Stimulated activated CD4-positive, alpha-beta T cell treated with anti-CD3 and anti-CD28 coated beads, Interleukin-4, amount 100 ng/mL, for 4 hours (primary cell): ENCODE measurements around the gene FAAH2.
"Not testable (repeated sequence)": the region's sequence is repeated elsewhere in the genome, so short reads cannot be mapped to it uniquely, and the experiment has no call there.

Source experiments
- DNase-seq, 2 experiments: peaks; one replicate each; pipeline ENCODE4 v3.0.0-alpha.2; 2020

FAAH2 gene, protein sequence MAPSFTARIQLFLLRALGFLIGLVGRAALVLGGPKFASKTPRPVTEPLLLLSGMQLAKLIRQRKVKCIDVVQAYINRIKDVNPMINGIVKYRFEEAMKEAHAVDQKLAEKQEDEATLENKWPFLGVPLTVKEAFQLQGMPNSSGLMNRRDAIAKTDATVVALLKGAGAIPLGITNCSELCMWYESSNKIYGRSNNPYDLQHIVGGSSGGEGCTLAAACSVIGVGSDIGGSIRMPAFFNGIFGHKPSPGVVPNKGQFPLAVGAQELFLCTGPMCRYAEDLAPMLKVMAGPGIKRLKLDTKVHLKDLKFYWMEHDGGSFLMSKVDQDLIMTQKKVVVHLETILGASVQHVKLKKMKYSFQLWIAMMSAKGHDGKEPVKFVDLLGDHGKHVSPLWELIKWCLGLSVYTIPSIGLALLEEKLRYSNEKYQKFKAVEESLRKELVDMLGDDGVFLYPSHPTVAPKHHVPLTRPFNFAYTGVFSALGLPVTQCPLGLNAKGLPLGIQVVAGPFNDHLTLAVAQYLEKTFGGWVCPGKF

DNA sequence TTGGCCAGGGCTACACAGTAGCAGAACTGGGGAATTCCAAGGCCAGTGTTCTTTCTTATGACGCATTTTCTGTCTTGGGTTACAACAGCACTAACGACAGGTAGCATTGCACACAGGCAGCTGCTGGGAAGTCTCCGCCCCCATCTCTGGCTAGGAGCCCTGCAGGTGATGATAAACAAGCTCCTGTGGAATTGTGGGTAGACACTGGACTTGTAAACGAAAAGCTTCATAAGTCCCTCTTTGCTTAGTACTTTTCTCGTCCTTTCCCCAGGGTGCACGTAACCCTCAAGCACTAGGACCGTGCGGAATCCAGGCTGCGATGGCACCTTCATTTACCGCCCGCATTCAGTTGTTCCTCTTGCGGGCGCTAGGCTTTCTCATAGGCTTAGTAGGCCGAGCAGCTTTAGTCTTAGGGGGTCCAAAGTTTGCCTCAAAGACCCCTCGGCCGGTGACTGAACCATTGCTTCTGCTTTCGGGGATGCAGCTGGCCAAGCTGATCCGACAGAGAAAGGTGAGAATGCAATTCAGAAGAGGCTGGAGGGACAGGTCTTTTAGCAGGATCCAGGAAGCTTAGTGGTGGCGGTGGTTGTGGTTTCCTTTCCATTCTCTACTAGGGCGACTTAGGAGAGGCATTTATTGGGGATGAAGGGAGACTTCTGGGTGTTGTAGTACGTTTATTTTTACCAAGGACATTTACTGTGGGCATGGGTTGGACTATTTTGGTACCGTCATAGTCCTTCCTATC is at the start of gene FAAH2:
Gene FAAH2, plus strand, starts transcription at position 200 of the 745 bp plus-strand sequence. Its CDS starts 120 bp downstream, at position 320.
- DNase-seq: peak; percentile 35 to 75

DNA sequence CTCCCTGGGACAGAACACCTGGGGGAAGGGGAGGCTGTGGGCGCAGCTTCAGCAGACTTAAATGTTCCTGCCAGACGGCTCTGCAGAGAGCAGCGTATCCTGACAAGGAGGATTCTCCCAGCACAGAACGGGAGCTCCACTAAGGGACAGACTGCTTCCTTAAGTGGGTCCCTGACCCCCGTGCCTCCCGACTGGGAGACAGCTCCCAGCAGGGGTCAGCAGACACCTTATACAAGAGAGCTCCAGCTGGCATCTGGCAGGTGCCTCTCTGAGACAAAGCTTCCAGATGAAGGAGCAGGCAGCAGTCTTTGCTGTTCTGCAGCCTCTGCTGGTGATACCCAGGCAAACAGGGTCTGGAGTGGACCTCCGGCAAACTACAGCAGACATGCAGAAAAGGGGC is 44.5 kb upstream of the FAAH2 start:
- no peak for DNase-seq

DNA sequence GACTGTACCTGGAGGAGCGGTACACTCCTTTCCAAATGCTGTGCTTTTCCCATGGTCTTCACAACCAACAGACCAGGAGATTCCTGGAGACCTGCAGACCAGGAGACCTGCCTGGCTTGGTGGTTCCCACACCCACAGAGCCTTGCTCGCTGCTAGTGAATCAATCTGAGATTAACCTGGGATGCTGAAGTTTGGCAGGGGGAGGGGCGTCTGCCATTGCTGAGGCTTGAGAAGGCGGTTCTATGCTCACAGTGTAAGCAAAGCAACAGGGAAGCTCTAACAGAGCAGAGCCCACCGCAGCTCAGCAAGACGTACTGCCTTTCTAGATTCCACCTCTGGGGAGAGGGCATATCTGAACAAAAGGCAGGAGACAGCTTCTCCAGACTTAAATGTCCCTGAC is 34.5 kb upstream of the FAAH2 start:
- no peak for DNase-seq

DNA sequence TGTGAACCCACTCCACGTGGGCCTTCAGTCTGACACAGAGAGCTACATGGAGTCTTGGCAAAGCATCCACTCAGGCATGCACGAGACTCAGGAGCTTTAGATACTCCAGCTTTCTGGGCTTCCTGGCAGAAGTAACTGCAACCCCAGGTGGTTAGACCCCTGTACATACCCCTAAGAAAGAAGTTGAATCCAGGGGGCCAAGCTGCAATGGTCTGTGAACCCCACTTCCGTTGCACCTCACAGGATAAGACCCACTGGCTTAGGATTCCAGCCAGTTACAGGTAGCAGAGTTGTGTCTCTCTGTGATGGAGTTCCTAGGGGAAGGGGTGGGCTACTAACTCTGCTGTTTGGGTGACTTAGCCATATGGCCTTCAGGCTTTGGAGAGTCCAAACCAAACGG is 21.4 kb upstream of the FAAH2 start:
- no peak for DNase-seq

DNA sequence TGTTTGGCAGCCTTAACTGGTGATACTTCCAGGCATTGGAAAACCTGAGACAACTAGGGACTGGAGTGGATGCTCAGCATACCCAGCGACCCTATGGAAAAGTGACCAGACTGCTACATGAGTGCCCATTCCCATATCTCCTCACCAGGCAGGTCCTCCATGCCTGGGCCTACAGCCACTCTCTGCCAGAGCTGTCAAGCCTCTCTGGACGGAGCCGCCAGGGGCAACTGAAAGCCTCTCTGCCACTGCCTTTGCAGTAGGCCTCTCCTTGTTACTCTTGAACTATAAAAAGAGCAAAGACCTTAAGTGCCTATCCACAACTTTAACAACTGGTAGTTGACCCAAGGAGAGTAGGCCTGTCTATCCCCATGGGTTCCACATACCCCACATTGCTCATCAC is 20.2 kb upstream of the FAAH2 start:
- DNase-seq: no peak

DNA sequence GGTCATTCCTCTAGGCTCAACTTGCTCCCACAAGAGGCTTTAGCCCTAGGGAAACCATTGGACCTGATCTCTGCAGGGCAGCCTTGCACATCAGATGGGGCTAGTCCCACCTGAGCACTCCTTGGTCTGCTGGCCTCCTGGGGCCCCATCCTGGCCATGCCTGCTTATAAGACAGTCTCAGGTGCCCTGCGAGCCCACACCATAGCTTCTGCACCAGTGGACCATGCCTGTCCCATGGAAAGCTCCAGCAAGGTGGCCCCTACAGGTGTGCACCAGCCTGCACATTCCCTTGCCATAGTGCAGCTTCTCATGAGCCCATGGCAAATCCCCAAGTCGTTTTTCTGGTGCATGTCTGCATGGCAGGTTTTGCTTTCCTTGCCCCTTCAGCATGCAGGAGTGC is 19.6 kb upstream of the FAAH2 start:
- no peak for DNase-seq

DNA sequence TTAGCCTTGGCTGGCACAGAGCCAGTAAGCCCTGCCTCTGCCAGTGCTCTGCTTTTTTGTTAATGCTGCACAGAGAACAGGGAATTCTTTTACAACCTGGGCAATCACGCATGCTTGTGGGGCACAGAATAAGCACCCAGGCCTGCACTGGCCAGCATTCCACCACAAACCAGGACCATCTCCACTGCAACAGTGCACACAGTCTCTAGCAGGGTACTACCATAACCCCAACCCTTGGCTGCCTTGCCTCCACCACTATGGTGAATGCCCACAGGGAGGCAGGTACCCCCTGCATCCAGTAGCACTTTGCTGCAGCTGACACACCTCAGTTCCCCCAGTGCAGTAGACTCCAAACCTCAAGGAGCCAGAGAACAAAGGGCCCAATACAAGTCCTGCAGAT is 19.2 kb upstream of the FAAH2 start:
- DNase-seq: no peak

DNA sequence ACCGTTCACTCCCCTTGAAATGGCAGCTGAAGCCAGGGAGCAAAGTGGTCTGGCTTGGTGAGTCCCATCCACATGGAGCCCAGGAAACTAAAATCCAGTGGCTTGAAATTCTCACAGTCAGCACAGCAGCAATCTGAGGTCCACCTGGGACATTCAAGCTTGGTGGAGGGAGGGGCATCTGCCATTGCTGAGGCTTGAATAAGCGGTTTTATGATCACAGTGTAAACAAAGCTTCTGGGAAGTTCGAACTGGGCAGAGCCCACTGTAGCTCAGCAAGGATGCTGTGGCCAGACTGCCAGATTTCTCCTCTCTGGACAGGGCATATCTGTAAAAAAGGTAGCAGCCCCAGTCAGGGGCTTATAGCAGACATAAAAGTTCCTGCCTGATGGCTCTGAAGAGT is 15.5 kb upstream of the FAAH2 start:
- no peak for DNase-seq

DNA sequence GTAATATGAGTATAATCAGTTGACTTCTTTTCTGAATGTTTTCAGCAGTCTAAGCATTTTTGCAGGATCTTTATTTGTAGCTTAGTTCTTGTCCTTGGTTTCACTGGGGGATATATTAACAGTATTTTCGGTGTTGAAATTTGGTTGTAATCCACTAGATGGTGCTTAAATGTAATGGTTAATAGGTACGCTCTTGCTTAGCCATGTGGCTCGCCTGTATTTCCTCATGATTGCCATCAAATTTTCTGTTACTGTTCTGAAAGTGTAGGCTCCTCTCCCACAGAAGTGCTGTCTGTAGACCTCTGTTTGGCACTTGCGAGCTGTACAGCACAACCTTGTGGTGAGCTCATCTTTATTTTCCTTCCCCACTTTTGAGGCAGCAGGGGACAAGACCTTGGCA is 3.9 kb upstream of the FAAH2 start:
- no peak for DNase-seq

DNA sequence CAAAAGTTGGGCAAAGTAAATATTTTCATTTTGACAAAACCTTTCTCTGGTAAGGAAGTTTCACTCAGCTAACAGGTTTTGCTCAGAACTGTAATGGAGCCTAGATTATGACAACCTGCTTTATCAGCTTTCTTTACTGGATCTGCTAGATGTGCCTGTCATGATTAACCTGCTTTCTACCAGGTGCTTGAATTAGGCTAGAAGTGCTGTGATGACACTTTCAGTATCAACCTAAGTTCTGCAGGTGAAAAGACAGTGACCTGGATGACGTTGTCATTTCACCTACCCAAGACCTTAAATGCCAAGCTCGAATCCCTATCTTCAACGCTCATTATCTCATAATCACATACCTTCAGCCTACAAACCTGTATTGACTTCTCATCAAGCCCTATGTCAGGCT is 1.5 kb upstream of the FAAH2 start:
- DNase-seq: no peak

DNA sequence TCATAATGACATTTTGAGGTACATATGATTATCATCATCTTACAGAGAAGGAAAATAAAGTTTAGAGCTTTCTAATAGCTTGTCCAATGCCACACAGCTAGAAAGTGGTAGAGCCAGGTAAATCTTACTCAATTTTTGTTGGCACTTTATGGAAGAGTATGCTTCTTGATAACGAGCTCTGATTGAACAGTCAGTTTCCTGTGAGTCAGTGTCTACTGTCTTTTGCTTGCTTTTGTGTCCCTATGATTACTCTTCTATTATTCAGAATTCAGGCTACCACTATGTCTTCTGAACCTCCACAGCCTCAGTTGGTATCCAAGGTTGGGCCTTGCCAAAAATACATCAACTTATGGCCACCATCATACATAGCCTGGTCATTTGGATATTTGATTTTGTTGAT is 2.6 kb downstream of the FAAH2 start:
- no peak for DNase-seq

DNA sequence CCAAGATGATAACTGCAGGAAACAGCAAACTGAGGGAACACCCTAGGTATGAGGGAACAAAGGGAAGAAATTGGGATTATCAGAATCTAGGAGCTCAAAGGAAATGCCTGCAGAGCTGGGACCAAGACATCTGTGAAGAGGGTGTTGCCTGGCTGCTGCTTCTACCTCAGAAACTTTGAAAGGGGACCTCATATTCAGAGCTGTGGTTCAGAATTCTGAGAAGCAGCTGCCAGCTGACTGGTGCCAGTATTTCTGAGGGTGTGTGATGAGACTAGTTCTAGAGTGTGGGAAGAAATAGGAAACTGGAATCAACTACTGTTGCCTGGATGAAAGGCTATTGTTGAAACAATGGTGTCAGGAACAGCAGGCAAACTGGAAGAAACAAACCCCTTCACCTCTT is 8.5 kb downstream of the FAAH2 start:
- DNase-seq: no peak

DNA sequence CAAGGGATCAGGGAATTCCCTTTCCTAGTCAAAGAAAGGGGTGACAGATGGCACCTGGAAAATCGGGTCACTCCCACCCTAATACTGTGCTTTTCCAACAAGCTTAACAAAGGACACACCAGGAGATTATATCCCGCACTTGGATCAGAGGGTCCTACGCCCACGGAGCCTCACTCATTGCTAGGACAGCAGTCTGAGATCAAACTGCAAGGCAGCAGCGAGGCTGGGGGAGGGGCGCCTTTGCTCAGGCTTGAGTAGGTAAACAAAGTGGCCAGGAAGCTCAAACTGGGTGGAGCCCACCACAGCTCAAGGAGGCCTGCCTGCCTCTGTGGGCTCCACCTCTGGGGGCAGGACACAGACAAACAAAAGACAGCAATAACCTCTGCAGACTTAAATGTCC is 9.2 kb downstream of the FAAH2 start:
- not testable (repeated sequence) for DNase-seq

DNA sequence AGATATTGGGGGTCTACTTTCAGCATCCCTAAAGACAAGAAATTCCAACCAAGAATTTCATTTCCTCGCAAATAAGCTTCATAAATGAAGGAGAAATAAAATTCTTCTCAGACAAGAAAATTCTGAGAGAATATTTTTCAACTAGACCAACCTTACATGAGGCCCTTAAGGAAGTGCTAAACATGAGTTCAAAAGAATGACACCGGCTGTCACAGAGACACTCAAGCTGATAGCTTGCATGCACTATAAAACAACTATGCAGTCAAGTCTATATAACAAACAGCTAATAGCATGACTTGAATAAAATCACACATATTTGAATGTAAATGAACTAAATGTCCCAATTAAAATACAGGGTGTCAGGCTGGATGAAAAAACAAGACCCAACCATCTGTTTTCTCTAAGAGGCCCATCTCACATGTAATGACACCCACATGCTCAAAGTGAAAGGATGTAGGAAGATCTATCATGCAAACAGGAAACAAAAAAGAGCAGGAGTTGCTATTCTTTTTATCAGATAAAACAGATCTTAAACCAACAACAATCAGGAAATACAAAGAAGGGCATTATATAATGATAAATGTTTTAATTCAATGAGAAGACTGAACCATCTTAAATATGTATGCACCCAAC is 27.2 kb downstream of the FAAH2 start:
- no peak for DNase-seq

DNA sequence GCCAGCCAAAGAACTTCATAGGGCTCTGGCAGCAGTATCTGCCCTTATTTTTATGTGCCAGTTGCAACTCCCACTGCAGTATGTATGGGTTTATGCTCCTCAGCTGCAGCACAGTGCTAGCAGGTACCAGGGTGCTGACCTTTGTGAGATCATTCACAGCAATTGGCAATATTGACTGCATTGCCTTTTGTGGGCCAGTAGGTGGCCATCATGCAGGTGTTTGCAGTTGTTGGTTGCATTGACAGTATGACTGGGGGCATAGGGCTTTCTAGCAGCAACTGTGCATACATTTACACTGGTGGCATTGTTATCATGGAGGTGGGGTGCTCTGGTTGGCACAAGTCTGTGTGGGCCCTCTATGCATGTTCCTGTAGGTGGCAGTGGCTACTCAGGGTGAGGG is 42.5 kb downstream of the FAAH2 start:
- no peak for DNase-seq

DNA sequence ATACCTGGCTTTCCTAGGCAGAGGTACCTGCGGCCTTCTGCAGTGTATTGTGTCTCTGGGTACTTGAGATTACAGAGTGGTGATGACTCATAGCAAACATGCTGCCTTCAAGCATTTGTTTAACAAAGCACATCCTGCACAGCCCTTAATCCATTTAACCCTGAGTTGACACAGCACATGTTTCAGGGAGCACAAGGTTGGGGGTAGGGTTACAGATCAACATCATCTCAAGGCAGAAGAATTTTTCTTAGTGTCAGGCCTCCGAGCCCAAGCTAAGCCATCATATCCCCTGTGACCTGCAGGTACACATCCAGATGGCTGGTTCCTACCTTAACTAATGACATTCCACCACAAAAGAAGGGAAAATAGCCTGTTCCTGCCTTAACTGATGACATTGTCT is 49.3 kb downstream of the FAAH2 start:
- DNase-seq: not testable (repeated sequence)

DNA sequence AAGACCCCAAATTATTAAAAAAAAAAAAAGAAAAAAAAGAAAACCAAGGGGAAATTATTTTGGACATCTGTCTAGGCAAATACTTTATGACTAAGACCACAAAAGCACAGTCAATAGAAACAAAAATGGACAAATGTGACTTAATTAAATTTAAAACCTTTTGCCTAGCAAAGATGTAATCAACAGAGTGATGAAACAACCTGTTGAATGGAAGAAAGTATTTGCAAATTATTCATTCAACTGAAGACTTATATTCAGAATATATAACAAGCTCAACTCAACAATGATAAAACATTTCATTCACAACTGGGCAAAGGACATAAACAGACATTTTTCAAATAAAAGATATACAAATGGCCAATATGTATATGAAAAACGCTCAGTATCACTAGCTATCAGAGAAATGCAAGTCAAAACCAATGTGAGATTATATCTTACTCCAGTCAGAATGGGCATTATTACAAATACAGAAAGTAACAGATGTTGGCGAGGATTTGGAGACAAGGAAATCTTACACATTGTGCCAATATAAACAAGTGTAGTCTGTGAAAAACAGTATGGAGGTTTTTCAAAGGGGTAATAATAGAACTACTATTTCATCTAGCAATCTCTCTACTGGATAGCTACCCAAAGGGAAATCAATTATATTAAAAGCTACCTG is 67.1 kb downstream of the FAAH2 start:
- no peak for DNase-seq

DNA sequence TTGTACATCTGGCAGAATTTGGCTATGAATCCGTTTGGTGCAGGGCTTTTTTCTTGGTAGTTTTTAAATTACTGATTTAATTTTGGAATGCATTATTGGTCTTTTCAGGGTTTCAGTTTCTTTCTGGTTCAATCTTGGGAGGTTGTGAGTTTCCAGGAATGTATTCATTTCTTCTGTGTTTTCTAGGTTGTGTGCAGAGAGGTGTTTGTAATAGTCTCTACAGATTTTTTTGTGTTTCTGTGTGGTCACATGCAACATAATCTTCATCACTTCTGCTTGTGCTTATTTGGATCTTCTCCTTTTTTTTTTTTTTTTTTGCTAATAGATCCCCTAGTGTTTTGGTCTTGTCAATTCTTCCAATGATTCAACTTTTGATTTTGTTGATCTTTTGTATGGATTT is 77.6 kb downstream of the FAAH2 start:
- DNase-seq: no peak

DNA sequence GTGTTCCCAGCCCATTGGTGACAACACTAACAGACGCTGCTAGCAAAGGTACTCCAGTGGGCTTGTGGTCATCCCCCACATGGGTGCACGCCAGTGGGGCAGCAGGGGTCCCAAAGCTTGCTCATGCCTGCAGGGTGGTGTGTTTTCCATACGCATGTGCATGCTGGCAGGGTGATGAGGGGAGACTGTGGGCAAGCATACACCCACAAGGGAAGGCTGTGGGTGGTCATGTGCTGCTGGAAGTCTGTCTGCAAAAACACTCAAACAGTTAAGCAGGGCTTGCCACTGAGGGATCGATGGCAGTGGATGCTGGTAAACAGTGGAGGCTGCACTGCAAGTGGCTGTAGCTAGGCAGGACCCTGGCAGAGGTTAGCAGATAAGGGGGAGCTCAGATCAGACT is 79.9 kb downstream of the FAAH2 start:
- DNase-seq: no peak

DNA sequence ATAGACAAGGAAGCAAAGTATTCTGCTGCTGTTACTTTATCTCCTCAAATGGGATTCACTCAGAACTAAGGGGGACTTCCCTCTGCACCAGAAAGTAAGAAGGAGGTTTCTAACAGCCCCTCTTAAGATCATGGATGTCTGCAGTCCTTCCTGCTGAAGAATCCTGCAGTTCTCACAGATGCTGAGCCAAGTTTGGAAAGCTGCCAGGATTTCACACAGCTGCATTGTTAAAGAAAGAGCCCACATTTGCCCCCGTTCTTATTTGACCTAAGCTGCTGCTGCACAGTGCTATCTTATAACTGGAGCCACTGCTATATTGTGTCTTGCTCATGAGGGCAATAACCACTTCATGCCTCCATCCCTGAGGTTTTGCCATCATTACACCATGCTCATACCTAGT is 81.1 kb downstream of the FAAH2 start:
- no peak for DNase-seq

DNA sequence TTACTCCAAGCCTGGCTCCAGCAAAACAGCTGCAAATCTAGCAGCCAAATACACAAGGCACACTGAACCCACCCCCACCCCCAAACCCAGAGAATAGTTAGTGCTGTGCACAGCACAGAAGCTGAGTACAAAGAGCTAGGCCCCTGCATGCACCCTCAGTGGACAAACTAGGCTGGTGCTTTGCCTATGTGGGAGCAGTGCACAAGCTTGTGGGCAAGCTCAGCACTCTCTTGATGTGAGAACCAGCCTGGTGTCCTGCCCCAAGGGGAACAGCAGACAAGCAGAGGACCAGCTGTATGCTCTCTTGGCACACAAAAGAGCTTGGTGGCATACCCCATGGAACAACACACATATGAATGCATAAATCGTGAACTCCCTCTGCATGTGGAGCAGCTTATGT is 81.7 kb downstream of the FAAH2 start:
- DNase-seq: no peak

DNA sequence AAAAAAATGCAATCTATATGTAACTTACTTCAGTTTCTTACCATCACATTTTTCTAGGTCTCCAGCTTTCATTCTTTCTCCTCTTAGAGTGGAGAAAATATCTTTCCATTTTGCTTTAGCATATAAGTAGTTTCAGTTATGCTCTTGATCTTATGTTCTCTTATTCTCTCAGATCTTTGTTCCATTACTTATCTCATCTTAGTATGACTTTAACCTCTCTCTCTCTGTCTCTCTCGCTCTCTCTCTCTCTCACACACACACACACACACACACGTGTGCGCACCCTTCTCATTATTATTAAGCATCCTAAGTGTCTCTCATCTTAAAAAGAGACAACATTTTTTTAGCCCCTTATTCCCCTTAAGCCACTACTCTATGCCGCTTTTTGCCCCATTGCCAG is 92.8 kb downstream of the FAAH2 start:
- DNase-seq: no peak
